Mammary epithelial cell (primary cell): ENCODE measurements around the gene METTL1.

Experiments
- EZH2 ChIP-seq: IDR thresholded peaks from 2 replicates; pipeline ENCODE4 v1.6.1; 2012; ENCODE audit warnings: low read length, inconsistent platforms, borderline replicate concordance
- TF ChIP-seq, protein P1 (sequence below), 2 donors: IDR thresholded peaks in 1 of 2; conservative IDR thresholded peaks in 1 of 2; 2 replicates each; pipeline ENCODE4 v1.5.1; 2011 to 2012; ENCODE audit warnings: inconsistent platforms in 2 of 2, low read length in 2 of 2, mild to moderate bottlenecking in 2 of 2, control low read depth in 1 of 2, low read depth in 1 of 2; ENCODE audit not compliant: insufficient read depth in 1 of 2; ENCODE audit errors: extremely low read depth in 1 of 2

- TF ChIP-seq, protein P1, sequence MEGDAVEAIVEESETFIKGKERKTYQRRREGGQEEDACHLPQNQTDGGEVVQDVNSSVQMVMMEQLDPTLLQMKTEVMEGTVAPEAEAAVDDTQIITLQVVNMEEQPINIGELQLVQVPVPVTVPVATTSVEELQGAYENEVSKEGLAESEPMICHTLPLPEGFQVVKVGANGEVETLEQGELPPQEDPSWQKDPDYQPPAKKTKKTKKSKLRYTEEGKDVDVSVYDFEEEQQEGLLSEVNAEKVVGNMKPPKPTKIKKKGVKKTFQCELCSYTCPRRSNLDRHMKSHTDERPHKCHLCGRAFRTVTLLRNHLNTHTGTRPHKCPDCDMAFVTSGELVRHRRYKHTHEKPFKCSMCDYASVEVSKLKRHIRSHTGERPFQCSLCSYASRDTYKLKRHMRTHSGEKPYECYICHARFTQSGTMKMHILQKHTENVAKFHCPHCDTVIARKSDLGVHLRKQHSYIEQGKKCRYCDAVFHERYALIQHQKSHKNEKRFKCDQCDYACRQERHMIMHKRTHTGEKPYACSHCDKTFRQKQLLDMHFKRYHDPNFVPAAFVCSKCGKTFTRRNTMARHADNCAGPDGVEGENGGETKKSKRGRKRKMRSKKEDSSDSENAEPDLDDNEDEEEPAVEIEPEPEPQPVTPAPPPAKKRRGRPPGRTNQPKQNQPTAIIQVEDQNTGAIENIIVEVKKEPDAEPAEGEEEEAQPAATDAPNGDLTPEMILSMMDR (conservative IDR thresholded peaks at IDR 0.05 in 1 of 2, IDR thresholded peaks at IDR 0.05 in 1 of 2; ENCODE audit: extremely low read depth in 1 of 2, insufficient read depth in 1 of 2, low read depth in 1 of 2, low read length in 2 of 2), result no peak
- TF ChIP-seq EZH2, result peak; percentile 41
Measured at GRCh38 chr12:57739387-57739786, 32.5 kb downstream of the METTL1 start.
